Aorta (tissue), 5 donors: ENCODE results near the gene GSTA3. TPM values are rescaled to one million over a fixed set of nuclear protein-coding genes. Genes with fewer than 3 reads are reported as not detected.
"Not testable (repeated sequence)": the region's sequence is repeated elsewhere in the genome, so short reads cannot be mapped to it uniquely, and the experiment has no call there.

Experiments used
- ATAC-seq: fragments of 200-7000 bp; cut with Tn5 transposase; one replicate; pipeline ENCODE4 v1.9.1; 2022; ENCODE audit warnings: moderate library complexity; ENCODE audit not compliant: low FRiP score
- DNase-seq, 2 donors: peaks; one replicate each; pipeline ENCODE4 v3.0.0-alpha.2; 2020
- H3K27ac ChIP-seq, 2 donors: one replicate each; pipeline ENCODE4 v1.5.1; 2013; ENCODE audit warnings: low read length in 2 of 2, mild to moderate bottlenecking in 2 of 2, moderate library complexity in 2 of 2, control low read depth in 1 of 2, inconsistent platforms in 1 of 2, low read depth in 1 of 2
- H3K27me3 ChIP-seq, 2 donors: one replicate each; pipeline ENCODE4 v1.6.1; 2013; ENCODE audit warnings: control low read depth in 1 of 2, low read length in 1 of 2, mild to moderate bottlenecking in 1 of 2, moderate library complexity in 1 of 2; ENCODE audit not compliant: insufficient read depth in 2 of 2, control insufficient read depth in 1 of 2
- H3K36me3 ChIP-seq, 2 donors: one replicate each; pipeline ENCODE4 v1.6.1; 2013; ENCODE audit warnings: control low read depth in 1 of 2, low read length in 1 of 2, mild to moderate bottlenecking in 1 of 2; ENCODE audit not compliant: insufficient read depth in 2 of 2, control insufficient read depth in 1 of 2
- H3K4me1 ChIP-seq, 2 donors: one replicate each; pipeline ENCODE4 v1.6.1; 2013; ENCODE audit warnings: low read length in 2 of 2, control low read depth in 1 of 2, mild to moderate bottlenecking in 1 of 2, moderate library complexity in 1 of 2; ENCODE audit not compliant: insufficient read depth in 2 of 2, control insufficient read depth in 1 of 2
- H3K4me3 ChIP-seq, 2 donors: one replicate each; pipeline ENCODE4 v1.5.1; 2013; ENCODE audit warnings: low read length in 2 of 2, control low read depth in 1 of 2, mild to moderate bottlenecking in 1 of 2
- H3K9me3 ChIP-seq: one replicate; pipeline ENCODE4 v1.6.1; 2013; ENCODE audit warnings: mild to moderate bottlenecking, low read length; ENCODE audit not compliant: control insufficient read depth
- WGBS, 2 donors: extraction: QIAGEN DNeasy Blood & Tissue Kit; methylation state at CpG; one replicate each; pipeline ENCODE4 v1.1.7; 2013; 5-methylcytosine and 5-hydroxymethylcytosine counted together
- intact Hi-C, 2 donors: fragments of 100-400 bp; cut with DNase I; formaldehyde crosslinking; loops; one replicate each; pipeline versions ENCODE4 v1.14.2 to v1.15.0; 2022
- polyA plus RNA-seq, 2 donors: library from polyadenylated mRNA; stranded (reverse); fragments of 200-250 nt; gene quantifications; one replicate each; pipeline ENCODE4 v1.2.3, GENCODE V29; 2013
- total RNA-seq, 2 donors: library from RNA; stranded (reverse); fragmentation: NEBNext Ultra II Directional; extraction: Animal tissue kit (Norgen Biotek cat#: 25700); gene quantifications; one replicate each; pipeline ENCODE4 v1.2.1, GENCODE V29; 2021
- donor health status: healthy with polysubstance abuse.
- donor health status: Bipolar disorder and iron deficiency.
- donor health status: DM: no; HTN: no; CAD: no.
- donor health status: DM: no; HTN: no; CAD: no.
- donor health status: DM: yes; HTN: yes; CAD: no.

Gene GSTA3
- total and polyA plus RNA-seq, 4 donors = not detected

DNA sequence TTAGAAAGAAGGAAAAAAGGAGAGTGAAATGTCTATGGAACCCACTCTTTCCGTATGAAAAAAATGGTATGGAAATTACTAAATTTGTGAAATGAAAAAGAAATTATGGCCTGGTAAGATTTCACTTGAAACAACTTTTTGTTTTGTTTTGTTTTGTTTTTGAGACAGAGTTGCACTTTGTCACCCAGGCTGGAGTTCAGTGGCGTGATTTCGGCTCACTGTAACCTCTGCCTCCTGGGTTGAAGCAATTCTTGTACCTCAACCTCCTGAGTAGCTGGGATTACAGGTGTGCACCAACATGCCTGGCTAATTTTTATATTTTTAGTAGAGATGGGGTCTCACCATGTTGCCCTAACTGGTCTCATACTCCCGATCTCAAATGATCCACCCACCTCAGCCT is 51.1 kb downstream of the GSTA3 start:
- DNase-seq = no peak
- Histone ChIP-seq H3K4me3 (no peak overlapping the region), H3K27me3 (no peaks in the 10 kb centered on the region), H3K27ac (no peak overlapping the region), H3K36me3 (no peaks in the 10 kb centered on the region), H3K9me3 (no peaks in the 10 kb centered on the region), H3K4me1 (no peaks in the 10 kb centered on the region)
- no peak for ATAC-seq
- WGBS, 2 donors = 91 to 96% methylated on average over 4 of the region's 4 CpGs
- intact Hi-C loops = no loop called here

DNA sequence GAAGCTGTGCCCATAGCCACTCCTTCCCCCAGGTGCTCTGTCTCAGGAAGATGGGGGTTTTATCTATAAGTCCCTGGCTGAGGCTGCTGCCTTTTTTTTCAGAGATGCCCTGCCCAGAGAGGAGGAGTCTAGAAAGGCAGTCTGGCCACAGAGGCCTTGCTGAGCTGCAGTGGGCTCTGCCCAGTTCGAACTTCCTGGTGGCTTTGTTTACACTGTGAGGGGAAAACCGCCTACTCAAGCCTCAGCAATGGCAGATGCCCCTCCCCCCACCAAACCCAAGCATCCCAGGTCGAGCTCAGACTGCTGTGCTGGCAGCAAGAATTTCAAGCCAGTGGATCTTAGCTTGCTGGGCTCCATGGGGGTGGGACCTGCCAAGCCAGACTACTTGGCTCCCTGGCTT is 53.4 kb downstream of the GSTA3 start:
- H3K4me1 ChIP-seq, H3K9me3 ChIP-seq, H3K36me3 ChIP-seq, ATAC-seq, H3K4me3 ChIP-seq, H3K27ac ChIP-seq, DNase-seq, intact Hi-C loops, H3K27me3 ChIP-seq: not testable (repeated sequence)
- 8 to 10% methylated on average over 3 of the region's 3 CpGs for WGBS, 2 donors

DNA sequence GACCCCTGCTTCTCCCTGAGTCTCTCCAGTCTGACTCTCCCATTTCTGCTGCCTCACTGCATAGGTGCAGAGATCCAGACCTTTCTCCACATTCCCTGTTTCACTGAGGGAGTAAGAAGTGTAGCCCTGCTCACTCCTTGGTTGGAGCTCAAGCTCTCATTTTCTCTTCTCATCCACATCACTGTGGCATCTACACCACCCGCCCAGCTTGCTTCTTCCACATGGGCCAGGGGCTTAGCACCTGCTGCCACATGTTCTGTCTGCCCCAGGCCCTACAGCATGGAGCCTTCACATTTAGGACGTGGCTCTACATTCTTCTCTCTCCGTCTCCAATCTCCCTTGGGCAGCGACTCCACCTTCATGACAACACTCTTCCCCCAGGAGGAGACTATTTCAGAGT is 60.4 kb downstream of the GSTA3 start:
- no peaks in the 10 kb centered on the region for H3K27me3 ChIP-seq
- ATAC-seq (no peak), DNase-seq (no peak)
- intact Hi-C loops = no loop called here
- peaks cover 6% of the 10 kb centered on the region for H3K9me3 ChIP-seq
- H3K36me3 ChIP-seq = no peaks in the 10 kb centered on the region
- H3K4me1 ChIP-seq = no peaks in the 10 kb centered on the region
- no peak overlapping the region for H3K4me3 ChIP-seq
- 81 to 84% methylated on average over 4 of the region's 4 CpGs for WGBS, 2 donors
- H3K27ac ChIP-seq = no peak overlapping the region

Other genes with a start within 250 kb of the GSTA3 start
- gene TMEM14A, start 238.6 kb downstream of the GSTA3 start, total RNA-seq = 10 to 100 TPM; 25.3 to 26.3 TPM
- 10 to 100 TPM; 37.1 to 79.3 TPM for gene TMEM14A, start 238.6 kb downstream of the GSTA3 start, polyA plus RNA-seq
- gene GSTA2, start 146.2 kb downstream of the GSTA3 start, total RNA-seq = not detected
- 10 to 100 TPM in 1 of 2 donors, not detected in 1; 12.6 TPM for gene GSTA2, start 146.2 kb downstream of the GSTA3 start, polyA plus RNA-seq
- gene GSTA1, start 105.9 kb downstream of the GSTA3 start, total RNA-seq = 1 to 10 TPM in 1 of 2 donors, not detected in 1; 1.7 TPM
- 100 to 1,000 TPM in 1 of 2 donors, not detected in 1; 248 TPM for gene GSTA1, start 105.9 kb downstream of the GSTA3 start, polyA plus RNA-seq
- not detected for gene GSTA5, start 68.9 kb downstream of the GSTA3 start, total RNA-seq
- not detected for gene GSTA5, start 68.9 kb downstream of the GSTA3 start, polyA plus RNA-seq
- 10 to 100 TPM; 18.8 to 20.3 TPM for gene GSTA4, start 85.6 kb upstream of the GSTA3 start, total RNA-seq
- 10 to 100 TPM; 19.7 to 31.9 TPM for gene GSTA4, start 85.6 kb upstream of the GSTA3 start, polyA plus RNA-seq
- 10 to 100 TPM; 15.9 to 22.5 TPM for gene CILK1, start 152.1 kb upstream of the GSTA3 start, total RNA-seq
- gene CILK1, start 152.1 kb upstream of the GSTA3 start, polyA plus RNA-seq = 1 to 10 TPM; 7.2 to 7.5 TPM
- gene FBXO9, start 155.7 kb upstream of the GSTA3 start, total RNA-seq = 100 to 1,000 TPM in 1 of 2 donors, 10 to 100 TPM in 1; 86.5 to 112 TPM
- gene FBXO9, start 155.7 kb upstream of the GSTA3 start, polyA plus RNA-seq = 10 to 100 TPM; 44.2 to 62.4 TPM
- gene GCM1, start 239.1 kb upstream of the GSTA3 start, total RNA-seq = under 1 TPM in 1 of 2 donors, not detected in 1; 0.16 TPM
- not detected for gene GCM1, start 239.1 kb upstream of the GSTA3 start, polyA plus RNA-seq